KOPT-K1 (cell line): ENCODE results near the gene VWA1.
"Not testable (repeated sequence)": the region's sequence is repeated elsewhere in the genome, so short reads cannot be mapped to it uniquely, and the experiment has no call there.

Source experiments
- H3K27ac ChIP-seq: fragments of 200-600 bp; sonication (generic); 2 replicates; pipeline ENCODE4 v1.5.1; 2016; ENCODE audit warnings: antibody characterized with exemption, mild to moderate bottlenecking, low read depth, low read length; ENCODE audit not compliant: poor library complexity, severe bottlenecking
- H3K36me3 ChIP-seq: fragments of 200-600 bp; sonication (generic); 2 replicates; pipeline ENCODE4 v1.5.1; 2017; ENCODE audit warnings: antibody characterized with exemption, mild to moderate bottlenecking, low read length, moderate library complexity; ENCODE audit not compliant: insufficient read depth
- H3K9me3 ChIP-seq: fragments of 200-600 bp; sonication (generic); 2 replicates; pipeline ENCODE4 v1.5.1; 2017; ENCODE audit warnings: antibody characterized with exemption, low read length, mild to moderate bottlenecking; ENCODE audit not compliant: insufficient read depth, poor library complexity, severe bottlenecking

VWA1 gene

GRCh38 chr1:1449099-1449739 is 13.7 kb downstream of the VWA1 start, which contains the start of gene ATAD3C:
ATAD3C (plus strand) TSS chr1:1449689; CDS start chr1:1450684, 995 bp downstream.
- Histone ChIP-seq H3K27ac (no peak within 1 kb of the TSS), H3K9me3 (no peaks in the 10 kb centered on the region), H3K36me3 (no peaks in the 10 kb centered on the region)

- not testable (repeated sequence) for H3K9me3 ChIP-seq, H3K27ac ChIP-seq, H3K36me3 ChIP-seq
Observed at GRCh38 chr1:1450616-1451015, 15.1 kb downstream of the VWA1 start.

DNA sequence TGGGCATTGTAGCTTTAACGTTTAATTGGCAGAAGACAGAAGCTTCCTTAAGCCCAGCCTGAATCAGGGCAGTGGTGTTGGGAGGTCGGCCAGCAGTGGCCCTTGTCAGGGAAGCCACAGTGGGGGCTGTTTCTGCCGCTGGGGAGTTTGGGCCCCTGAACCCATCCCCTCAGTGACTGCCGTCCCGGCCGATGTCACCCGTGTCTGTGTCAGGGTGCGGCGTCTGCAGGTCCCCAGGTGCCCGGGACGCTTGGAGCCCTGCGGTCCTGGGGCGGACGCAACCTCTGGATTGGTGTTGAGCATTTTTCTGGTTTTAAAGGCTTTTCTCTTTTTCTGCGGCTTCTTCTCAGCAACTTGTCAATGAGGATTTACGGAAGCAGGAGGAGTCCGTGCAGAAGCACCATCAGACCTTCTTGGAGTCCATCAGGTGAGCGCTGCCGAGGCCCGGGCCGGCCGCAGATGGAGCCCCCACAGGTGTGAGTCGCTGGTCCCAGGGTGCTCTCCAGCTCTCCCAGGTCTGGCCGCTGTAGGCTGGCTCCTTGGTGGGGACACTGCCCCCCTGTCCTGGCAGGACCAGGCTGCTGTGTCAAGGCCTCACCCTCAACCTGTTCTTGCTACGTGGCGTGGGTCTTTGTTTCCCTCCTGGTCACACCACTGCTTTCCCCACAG is 16.3 kb downstream of the VWA1 start:
- H3K27ac ChIP-seq = no peak overlapping the region
- H3K36me3 ChIP-seq = no peaks in the 10 kb centered on the region
- no peaks in the 10 kb centered on the region for H3K9me3 ChIP-seq

GRCh38 chr1:1452365-1452739 is 16.9 kb downstream of the VWA1 start:
- H3K27ac ChIP-seq, H3K36me3 ChIP-seq, H3K9me3 ChIP-seq: not testable (repeated sequence)

GRCh38 chr1:1452882-1453281 is 17.4 kb downstream of the VWA1 start:
- no peak overlapping the region for H3K27ac ChIP-seq
- H3K36me3 ChIP-seq = no peaks in the 10 kb centered on the region
- no peaks in the 10 kb centered on the region for H3K9me3 ChIP-seq

- H3K27ac ChIP-seq, H3K36me3 ChIP-seq, H3K9me3 ChIP-seq: not testable (repeated sequence)
Observed at GRCh38 chr1:1454286-1455056, 19.0 kb downstream of the VWA1 start.

DNA sequence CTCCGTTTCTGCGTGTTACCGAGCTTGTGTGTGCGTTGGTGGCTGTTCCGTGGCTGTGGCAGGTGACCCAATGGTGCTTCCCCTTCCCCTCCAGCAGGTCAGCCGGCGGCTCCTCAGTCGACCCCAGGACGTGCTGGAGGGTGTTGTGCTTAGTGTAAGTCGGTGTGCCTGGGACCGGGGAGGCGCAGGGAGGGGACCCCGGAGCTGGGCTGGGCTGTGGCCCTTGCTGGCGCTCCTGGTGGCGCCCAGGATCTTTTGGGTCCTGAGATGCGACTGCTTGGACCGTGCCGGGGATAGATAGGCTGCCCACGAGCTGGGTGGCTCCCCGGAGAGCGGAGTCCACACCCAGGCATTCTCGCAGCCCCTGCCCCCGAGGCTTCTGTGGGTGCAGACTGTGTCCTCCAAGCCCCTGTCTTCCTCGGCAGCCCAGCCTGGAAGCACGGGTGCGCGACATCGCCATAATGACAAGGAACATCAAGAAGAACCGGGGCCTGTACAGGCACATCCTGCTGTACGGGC is 19.9 kb downstream of the VWA1 start:
- no peak overlapping the region for H3K27ac ChIP-seq
- H3K36me3 ChIP-seq = no peaks in the 10 kb centered on the region
- no peaks in the 10 kb centered on the region for H3K9me3 ChIP-seq

GRCh38 chr1:1455934-1456333 is 20.4 kb downstream of the VWA1 start:
- H3K9me3 ChIP-seq, H3K36me3 ChIP-seq, H3K27ac ChIP-seq: not testable (repeated sequence)

DNA sequence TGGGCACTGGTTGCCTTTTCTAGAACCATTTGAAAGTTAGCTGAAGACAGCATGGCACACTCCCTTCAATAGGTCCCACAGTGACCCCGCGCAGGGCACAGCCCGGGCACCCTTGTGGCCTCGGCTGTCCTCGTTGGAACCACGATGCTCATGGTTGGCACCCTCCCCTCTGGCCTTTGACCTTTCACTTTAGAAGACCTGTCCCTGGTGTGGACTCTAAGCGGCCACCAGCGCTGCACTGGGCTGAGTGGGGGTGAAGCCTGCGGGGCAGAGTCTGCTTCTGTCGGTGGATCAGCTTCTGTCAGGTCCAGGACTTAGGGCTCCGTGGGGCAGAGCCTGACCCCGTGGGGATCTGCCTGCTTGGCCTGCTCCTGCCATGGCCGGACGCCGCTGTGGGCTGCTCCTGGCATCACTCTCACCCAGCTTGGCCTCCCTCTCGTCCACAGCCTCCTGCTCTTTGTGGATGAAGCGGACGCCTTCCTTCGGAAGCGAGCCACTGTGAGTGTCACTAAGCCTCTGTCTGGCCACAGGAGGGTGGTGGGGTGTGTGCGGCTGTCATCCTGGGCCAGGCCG is 21.3 kb downstream of the VWA1 start:
- H3K36me3 ChIP-seq, H3K9me3 ChIP-seq, H3K27ac ChIP-seq: not testable (repeated sequence)

- not testable (repeated sequence) for H3K27ac ChIP-seq, H3K36me3 ChIP-seq, H3K9me3 ChIP-seq
Observed at GRCh38 chr1:1459156-1459555, 23.7 kb downstream of the VWA1 start.

GRCh38 chr1:1459711-1460110 is 24.2 kb downstream of the VWA1 start:
- not testable (repeated sequence) for H3K27ac ChIP-seq, H3K9me3 ChIP-seq, H3K36me3 ChIP-seq

DNA sequence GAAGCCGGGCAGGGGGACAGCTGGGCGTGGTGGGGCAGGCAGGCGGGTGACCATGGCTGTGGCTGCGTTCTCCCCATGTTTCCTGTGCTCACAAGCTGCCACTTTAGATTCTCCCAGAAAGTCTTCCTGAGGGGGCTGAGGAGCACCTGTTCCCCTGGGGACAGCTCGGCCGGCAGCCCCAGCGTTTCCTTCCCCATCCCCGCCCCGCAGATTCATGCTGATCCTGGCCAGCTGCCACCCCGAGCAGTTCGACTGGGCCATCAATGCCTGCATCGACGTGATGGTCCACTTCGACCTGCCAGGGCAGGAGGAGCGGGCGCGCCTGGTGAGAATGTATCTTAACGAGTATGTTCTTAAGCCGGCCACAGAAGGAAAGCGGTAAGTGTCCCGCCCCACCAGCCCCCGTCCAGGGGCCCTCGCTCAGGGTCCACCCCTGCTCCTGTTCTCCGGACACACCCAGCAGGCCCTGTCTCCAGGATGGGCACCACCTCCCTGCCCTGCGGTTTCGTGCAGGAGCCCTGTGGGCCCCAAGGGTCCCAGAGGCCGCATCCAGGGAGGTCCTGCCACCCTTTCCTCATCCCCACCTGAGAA is 25.1 kb downstream of the VWA1 start:
- Histone ChIP-seq H3K36me3 (no peaks in the 10 kb centered on the region), H3K27ac (no peak overlapping the region), H3K9me3 (no peaks in the 10 kb centered on the region)

DNA sequence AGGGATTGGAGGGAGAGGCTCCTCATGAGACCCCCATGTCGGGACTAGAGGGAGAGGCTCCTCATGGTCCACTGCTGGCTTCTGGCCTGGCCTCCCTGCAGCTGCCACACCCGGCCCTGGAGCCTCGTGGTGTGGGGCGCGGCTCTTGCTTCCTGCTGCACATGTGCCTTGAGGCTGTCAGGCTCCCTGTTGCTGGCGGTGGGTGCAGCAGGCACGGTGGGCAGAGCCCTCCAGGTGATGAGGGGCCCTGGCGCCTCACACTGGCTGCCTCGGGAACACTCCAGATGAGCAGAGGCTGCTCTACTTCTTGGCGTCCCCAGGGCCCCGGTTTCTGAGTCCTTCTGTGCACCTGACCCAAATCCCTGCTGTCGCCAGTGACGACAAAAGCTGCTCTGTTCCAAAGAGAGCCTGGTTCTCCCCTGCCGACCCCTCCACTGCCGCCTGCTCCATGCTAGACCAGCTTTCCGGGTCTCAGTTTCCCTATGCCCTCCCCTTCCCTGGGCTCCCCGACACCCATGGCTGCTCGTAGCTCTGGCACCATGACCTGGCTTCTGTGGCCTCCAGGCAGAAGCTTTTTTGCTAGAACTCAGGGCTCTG is 26.3 kb downstream of the VWA1 start:
- Histone ChIP-seq H3K9me3 (no peaks in the 10 kb centered on the region), H3K36me3 (no peaks in the 10 kb centered on the region), H3K27ac (no peak overlapping the region)

- no peak overlapping the region for H3K27ac ChIP-seq
- H3K9me3 ChIP-seq = no peaks in the 10 kb centered on the region
- no peaks in the 10 kb centered on the region for H3K36me3 ChIP-seq
Observed at GRCh38 chr1:1462318-1462966, 27.0 kb downstream of the VWA1 start.
